GM18520 (cell line): ENCODE measurements around the gene FAM229A.

Source experiments
- ATAC-seq: cut with Tn5 transposase; IDR thresholded peaks from one replicate; pipeline ENCODE4 v1.9.1; 2021; ENCODE audit not compliant: unreplicated experiment

The FAM229A gene

DNA sequence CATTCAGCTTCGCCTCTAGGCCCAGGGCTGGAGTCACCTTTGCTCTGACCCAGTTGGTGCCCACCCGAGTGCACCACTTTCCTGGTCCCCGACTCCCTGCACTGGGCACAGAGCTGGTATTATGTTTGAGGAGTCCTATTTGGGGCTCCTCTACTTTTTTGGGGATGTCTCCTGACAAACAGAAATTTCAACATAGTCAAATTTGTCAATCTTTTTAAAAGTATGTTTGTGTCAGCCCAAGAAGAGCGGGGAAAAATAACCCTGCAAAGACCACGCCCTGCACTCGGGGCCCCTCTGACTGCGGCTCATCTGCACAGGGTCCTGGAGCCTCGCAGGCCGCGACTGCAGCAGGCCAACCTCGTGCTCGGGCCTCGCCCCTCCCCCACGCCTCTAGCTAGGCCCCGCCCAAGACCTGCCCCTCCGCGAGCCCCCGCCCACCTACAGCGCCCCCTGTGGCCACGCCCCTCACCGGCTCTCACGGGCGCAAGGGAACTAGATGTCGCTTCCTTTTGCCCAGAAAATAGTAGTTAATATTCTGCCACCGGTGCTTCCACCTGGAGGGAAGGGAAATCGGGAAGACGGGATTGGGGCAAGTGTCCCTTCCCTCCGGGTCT lies 11.4 kb downstream of the FAM229A start:
- peak; percentile 10 for ATAC-seq

DNA sequence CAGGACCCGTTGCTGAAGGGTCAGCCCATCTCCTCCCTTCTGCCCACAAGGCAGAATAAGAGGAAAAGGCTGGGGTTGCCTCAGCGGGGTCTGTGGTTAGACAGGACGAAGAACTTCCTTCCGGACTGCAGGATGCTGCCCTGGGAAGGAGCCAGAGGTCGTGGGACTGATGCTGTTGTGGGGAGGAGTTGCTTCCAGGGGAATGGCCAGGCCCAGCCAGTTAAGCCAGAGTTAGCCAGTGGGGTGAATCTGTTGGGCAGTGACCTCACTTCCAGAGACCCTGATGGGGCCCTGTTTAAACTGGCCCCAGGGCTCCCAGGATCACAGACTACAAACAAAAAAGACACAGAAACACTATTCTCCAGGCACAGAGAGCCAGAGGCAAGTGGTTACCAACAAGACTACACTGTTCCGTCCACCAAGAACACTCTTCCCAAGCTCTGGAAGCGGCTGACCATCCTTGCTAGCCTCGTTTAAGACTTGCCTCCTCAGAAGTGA lies 13.0 kb downstream of the FAM229A start:
- no peak for ATAC-seq

DNA sequence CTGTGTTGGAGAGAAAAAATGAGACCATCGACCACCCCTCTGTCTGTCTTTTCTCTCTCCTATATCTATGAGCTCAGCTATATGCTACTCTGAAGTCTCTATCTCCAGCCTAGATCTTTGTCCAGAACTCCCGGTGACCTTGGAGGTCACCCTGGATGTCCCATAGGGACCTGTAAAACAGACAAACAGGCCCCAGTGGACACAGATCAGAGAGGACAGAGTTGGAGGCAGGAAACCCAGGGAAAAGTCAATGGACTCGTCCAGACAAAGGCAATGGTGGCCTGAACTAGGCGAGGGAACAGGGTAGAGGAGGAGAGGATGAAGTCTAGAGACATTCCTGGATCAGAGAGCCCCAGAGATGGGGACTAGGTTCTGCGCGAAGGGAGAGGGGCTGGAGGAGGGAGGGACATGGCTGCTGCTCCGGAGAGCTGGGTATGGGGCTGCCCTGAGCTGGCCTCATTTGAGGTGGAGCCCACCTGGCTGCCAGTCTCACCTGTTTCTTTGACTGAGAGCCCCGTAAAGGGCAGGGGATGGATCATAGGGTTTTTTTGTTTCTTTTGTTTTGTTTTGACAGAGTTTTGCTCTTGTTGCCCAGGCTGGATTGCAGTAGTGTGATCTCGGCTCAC lies 15.6 kb downstream of the FAM229A start:
- no peak for ATAC-seq

DNA sequence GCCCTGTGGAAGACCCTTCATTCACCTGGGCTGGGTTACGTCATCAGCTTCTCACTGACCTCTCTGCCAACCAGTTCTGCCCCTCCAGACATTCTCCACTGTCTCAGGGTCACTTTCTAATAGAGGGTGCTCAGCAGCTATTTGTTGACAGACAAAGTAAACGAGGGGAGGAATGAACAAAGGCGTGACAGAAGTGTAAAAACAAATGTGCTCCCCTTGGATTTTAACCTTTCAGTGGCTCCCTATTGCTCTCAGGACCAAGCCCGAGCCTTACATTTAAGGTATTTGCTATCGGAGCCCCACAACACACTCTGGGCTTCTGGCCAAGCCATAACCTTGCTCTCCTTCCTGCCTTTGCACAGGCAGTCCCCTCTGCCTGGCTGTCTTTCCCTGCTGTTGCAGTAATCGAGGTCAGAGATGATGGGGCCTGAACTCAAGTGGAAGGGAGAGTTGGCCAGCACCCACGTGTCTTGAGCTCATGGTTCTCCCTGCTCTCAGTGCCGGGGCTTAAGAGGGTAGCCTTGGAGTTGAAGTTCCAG lies 16.9 kb downstream of the FAM229A start:
- no peak for ATAC-seq

DNA sequence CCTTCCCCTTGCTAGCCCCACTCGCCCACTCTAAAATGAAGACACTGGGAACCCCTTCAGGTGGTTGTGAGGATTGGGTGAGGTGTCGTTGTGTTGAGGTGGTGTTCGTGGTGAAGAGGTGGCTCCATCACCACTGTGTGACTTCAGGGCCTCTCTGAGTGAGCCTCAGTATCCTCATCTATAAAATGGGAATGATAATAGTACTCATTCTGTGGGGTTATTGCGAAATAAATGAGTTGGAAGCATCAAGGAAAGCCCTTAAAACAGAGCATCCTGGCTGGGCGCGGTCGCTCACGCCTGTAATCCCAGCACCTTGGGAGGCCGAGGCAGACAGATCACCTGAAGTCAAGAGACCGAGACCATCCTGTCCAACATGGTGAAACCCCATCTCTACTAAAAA lies 19.6 kb downstream of the FAM229A start:
- ATAC-seq, result no peak

DNA sequence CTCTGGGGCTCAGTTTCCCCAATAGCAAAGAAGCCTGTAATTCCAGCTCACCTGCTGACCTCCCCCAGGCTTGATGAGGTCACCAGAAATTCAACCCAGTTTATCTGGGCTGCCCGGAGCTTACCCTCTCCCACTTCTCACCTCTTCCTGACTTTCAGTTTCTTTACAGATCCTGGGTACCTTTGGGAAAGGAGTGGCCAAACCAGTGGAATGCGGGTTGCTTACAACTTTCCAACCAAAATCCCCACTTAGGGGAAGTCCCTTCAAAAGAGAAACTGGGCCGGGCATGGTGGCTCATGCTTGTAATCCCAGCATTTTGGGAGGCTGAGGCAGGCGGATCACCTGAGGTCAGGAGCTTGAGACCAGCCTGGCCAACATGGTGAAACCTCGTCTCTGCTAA lies 20.3 kb downstream of the FAM229A start:
- no peak for ATAC-seq

DNA sequence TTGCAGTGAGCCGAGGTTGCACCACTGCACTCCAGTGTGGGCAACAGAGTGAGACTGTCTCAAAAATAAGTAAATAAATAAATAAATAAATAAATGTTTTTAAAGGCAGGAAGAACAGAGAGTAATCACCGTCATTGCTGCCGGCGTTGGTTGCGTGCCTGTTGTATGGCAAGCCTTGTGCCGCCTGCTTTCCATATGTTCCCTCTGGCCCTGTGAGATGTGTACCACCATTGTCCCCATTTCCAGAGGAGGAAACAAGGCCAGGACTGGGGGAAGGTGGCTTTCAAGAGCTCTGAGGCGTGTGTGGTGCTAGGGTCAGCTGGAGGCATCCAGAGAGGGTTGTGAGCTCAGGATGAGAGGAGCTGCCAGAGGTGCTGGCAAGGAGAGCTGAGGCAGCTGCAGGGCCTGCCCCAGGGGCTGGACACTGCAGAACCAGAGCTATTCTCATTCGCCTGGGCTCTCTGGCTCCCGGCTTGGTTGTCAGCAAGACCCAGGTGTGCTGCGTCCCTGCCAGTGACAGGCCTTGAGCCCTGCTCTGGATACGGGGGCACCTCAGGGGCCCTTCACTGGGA lies 21.0 kb downstream of the FAM229A start:
- no peak for ATAC-seq

DNA sequence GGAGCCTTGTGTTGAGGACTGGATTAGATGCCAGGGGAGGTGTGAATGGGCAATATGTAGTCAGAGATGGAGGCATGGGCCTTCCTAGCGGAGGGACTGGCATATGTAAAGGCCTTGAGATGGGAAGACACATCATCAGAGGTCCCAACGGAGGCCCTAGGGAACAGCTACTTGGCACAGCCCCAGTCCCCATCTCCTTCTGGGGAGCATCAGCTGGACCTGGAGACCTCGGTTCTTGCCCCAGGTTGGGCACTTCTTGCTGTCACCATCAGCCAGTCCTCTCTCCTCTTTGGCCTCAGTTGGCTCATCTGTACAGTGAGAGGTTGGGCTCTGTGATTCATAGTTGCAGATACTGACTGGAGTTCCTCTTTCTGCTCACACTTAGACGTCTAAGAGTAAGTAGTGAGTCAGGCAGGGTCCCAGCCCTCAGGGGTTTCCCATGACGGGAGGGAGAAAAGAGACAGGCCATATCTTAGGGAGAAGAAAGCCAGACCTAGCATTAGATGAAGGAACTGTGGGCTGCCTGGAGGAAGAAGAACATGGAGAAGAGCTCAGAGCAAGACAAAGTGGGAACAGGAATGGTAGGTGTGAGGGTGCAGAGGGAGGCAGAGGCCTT lies 22.8 kb downstream of the FAM229A start:
- peak; percentile 27 for ATAC-seq

DNA sequence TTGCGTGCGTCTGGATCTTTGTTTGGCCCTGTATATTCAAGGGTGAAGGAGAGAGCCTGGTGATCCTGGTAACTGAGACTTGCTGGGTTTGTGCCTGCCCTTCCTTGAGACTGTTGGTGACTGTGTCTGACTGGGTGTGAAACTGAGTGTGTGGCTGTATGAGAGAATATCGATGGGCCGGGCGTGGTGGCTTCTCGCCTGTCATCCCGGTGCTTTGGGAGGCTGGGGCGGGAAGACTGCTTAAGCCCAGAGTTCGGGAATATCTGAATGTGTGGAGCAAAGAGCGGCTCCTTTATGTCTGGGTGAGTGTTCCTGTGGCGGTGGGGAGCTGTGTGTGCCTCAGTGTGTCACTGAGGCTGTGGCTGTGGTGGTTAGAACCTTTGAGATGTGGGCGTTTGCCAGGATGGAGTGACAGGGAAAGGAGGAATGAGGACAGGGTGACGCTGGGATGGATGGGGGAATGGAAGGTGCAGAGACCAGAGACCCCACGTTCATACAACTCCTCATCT lies 23.6 kb downstream of the FAM229A start:
- no peak for ATAC-seq

DNA sequence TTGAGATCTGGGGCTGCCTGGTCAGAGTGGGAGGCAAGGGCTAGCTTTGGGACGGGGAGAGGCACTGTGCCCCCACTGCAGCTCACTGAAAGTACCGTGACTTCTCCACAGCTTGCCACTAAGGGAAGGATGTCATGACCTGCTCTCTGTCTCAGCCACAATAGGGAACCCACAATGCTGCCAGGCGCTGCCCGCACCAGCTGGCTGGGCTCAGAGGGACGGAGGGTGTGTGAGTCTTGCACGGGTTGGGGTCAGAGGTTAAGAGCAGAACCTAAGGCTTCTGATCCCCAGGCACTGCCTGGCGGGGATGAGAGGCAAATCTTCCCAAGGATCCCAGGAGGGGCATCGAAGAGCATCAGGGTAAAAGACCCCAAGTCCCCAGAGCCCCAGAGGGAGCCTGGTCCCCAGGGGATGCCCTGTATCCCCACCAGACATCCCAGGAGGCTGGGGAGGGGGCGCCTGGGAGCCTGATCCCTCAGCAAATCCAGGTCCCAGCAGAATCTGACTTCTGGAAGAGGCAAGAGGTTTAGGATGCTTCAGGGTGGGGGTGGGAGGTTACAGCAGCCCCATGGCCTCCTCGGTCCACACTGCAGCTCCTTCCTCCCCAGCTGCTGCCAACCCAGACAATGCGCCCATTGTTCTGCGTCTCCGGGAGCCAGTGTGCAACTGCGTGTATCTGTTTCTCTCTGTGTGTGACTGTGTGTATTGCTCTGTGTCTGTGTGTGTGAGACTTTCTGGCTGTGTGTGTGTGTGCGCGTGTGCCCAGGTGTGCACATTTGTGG lies 24.2 kb downstream of the FAM229A start:
- no peak for ATAC-seq

DNA sequence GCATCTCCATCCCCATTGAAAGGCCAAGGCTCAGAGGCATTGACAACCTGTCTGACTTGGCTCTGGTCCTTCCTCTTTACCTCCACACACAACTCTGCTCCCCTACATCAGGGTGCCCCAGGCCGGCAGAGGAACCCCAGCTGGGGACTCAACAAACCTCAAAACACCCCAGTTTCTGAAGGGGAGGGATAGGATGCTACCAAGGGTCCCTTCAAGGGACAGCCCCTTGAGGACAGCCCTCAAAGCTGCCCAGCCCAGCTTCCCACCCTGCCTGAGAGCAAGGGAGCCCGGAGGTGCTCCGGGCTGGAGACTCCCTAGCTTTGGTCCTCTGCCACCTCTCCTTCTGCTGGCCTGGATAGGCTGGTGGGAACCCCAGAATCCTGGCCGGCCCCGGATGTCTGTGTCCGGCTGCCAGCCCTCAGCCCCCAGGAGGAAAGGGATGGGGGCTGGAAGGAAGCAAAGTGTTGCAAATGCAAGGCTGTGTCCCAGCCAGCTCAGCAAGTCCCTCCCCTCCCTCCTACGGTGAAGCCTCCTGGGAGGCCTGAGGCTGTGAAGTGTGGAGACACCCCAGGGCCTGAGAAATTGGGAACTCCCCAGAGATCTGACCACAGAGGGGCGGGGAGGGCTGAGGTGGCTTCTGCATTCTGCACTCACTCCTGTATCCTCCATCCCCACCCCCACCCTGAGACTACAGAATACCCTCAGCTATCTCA lies 25.2 kb downstream of the FAM229A start:
- ATAC-seq, result no peak

DNA sequence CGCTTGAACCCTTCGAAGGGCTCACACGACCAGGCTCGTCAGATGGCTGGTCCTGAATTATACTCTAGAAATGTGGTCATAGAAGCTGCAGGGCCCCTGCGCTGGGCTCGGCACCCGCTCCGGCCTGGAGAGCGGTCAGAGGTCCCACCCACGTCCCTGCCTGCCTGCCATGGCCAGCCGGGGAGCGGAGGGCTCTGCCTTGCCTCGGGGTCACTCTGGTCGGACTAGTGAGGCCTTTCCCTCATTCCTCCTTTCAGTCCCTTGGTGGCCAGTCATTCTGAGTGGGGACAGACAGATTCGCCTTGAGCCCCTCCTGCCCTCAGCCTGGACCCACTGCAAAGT lies 25.7 kb downstream of the FAM229A start:
- ATAC-seq, result no peak

DNA sequence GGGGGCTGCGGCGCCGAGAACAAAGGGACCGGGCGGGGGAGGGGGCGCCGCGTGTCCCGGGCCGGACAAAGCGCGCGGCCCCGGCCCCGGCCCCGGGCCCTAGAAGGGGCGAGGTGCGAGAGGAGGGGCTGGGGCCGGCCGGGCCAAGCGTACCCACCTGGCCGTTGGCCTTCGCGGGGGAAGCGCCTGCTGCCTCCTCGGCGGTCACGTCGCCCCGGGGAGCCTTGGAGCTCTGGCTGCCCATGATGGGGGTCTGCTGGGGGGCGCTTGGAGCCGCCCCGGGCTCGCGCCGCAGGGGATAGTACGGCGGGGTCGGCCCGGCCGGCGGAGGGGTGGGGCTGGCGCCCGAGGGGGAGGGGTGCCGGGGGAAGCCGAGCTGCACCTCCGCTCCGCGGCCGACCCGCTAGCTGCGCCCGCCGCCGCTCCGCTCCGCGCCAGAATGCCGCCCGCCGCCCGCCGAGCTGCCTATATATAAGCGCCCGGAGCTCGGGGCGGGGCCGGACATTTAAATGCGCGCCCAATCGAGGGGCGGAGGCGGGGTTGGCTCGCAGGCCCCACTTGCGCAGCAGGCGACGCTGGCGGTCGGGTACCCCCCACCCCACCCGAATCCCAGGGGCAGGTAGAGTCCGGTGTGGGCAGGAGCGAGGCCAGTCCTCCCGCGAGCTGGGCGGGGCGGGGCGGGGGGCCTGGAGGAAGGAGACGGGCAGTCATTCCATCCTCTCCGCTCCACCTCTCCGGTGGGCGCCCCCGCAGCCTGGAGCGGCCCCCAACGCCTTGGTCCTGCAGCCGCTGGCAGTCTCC lies 26.3 kb downstream of the FAM229A start, which contains the start of gene MARCKSL1:
TSS of gene MARCKSL1 (minus strand) at position 444 of the 801 bp plus-strand sequence. CDS start at position 244, 200 bp downstream.
- peak; percentile 22 for ATAC-seq

DNA sequence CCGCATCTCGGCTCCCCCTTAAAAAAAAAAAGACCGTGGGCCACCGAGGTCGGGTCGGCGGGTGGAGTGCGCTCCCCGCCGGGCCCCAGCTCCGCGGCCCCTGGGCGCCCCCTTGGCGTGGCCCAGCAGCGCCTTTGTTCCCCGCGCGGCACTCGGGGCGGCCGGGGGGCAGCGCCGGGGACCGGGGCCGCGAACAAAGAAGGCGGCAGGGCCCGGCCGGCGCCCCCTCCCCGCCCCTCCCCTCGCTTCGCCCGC lies 26.8 kb downstream of the FAM229A start:
- peak; percentile 1 for ATAC-seq

DNA sequence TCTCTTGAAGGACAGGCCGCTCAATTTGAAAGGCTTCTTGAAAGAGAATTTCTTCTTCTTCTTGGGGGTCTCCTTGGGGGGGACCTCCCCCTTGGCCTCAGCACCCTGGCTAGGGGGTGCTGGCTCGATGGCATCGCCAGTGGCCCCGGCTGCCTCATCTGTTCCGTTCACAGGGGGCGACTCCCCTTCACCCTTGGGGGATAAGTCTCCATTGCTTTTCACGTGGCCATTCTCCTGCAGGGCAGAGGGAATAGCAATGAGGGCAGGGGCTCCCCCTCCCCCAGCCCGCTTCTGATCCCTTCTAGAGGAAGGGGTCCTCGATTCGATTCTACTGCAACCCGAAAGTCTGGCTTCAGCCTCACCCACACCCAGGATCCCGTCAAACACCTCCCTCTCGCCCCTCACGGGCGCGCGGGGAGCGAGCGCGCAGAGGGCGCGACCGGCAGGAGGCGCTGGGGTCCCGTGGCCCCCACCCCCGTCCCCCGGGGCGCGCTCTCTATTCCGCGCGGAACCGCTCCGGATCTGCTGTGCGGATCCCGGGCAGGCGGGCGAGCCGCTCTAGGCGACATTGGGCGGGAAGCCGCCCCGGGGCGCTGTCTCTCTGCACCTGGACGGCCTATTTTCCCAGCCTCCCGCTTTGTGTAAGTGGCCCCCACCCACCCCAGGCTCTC lies 27.3 kb downstream of the FAM229A start:
- no peak for ATAC-seq

DNA sequence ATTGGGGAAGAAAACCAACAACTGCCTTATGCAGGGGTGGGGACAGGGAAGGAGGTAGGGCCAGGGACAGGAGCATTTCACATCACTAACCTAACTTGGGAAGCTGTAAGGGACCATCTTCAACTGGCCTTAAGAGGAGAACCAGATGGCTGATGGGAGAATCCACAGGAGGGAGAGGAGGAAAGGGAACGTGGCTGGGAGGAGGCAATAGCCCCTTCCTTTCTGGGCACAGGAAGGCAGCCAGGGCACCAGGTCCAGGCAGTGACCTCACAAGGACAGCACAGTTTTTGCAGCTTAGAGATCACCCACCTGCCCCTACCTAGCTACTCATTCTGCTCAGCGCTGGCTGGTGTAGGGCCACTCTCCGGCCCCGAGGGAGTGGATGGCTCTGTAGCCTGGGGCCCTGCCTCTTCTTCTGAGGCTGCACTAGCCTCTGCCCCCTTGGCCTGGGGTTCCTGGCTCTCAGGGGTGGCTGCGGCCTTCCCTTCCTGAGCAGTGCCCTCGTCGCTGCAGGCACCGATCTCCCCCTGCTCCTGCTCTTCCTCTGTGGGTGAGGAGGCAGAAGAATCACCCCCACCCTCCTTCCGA lies 27.9 kb downstream of the FAM229A start:
- no peak for ATAC-seq

DNA sequence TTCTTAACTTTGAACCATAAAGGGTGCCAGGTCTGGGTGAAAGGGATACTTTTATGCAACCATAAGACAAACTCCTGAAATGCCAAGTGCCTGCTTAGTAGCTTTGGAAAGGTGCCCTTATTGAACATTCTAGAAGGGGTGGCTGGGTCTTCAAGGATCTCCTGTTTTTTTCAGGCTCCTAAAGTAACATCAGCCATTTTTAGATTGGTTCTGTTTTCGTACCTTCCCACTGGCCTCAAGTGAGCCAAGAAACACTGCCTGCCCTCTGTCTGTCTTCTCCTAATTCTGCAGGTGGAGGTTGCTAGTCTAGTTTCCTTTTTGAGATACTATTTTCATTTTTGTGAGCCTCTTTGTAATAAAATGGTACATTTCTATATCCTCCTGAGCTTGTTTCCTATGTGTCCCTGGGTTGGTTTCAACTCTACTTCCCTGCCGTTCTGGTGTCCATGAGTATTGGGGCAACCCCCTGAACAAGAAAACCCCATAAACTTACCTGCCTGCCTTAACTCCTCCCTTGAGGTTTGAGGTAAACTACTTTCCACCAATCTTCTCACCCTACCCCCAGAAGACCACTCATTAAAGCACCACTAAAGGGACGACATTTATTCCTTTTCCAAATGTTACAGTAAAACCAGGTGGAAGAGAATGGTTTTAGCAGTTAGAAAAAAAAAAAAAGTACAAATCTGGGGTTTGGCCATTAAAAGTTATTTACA lies 28.9 kb downstream of the FAM229A start:
- no peak for ATAC-seq
